ENCODE results near the gene PTPRM.

GRCh38 chr18:8303151-8303755 is 736.1 kb downstream of the PTPRM start:
- TF ChIP-seq CTCF (IDR thresholded peaks at IDR 0.05) (no peak), POLR2A (IDR thresholded peaks at IDR 0.05) (no peak)

Data from gastroesophageal sphincter (tissue), 3 donors.